Stimulated activated CD4-positive, alpha-beta T cell treated with anti-CD3 and anti-CD28 coated beads, Interleukin-12 subunit alpha, Interleukin-12 subunit beta, amount 100 ng/mL, for 48 hours (primary cell): ENCODE results near the gene CGB3.
A peak's percentile ranks its signal among the peaks of the same experiment; 100 is the strongest.

Source experiments
- DNase-seq, 3 donors: peaks; one replicate each; pipeline ENCODE4 v3.0.0-alpha.2; 2020; ENCODE audit warnings: low read depth in 2 of 3, low spot score in 1 of 3

CGB3 gene

DNA sequence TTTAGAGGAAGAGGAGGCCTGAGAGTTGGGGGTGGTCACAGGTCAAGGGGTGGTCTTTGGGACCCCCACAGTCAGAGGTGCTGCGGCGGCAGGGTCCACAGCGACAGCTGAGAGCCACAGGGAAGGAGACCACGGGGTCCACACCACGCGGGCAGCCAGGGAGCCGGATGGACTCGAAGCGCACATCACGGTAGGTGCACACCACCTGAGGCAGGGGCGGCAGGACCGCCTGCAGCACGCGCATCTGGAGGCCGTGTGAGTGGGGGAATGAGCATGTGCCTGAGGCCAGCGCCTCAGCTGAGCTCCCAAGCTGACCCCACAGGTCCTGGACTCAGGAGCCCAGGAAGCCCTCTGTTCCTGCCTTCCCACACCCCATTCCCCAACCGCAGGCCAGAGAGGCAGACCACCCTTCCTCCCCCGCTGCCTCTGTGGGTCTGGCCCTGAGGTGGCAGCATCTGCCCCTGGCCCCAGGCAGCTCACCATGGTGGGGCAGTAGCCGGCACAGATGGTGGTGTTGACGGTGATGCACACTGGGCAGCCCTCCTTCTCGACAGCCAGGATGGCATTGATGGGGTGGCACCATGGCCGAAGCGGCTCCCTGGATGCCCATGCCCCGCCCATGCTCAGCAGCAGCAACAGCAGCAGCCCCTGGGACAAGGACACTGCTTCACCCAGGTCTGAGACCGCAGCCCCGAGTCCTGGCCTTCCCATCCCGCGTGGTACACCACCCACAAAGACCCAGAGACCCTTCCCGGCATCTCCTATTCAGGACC lies 7.9 kb downstream of the CGB3 start:
- no peak for DNase-seq

DNA sequence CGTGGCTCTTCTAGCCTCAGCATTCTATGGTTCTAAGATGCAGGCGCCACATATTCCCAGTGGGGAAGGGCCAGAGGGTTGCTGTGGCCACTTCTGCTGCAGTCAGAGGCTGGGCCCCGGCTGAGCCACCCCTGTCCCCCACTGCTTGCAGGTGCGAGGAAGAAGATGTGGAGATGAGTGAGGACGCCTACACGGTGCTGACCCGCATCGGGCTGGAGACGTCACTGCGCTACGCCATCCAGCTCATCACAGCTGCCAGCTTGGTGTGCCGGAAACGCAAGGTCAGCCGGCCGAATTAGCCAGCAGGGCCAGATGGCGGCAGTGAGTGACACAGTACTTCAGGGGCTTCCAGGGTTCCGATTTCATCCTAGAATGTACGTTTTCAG lies 9.3 kb downstream of the CGB3 start:
- DNase-seq, result no peak

- no peak for DNase-seq
These were observed 9.8 kb downstream of the CGB3 start for GRCh38 chr19:49014123-49014869.

GRCh38 chr19:49011194-49011593 lies 12.9 kb downstream of the CGB3 start:
- no peak for DNase-seq

GRCh38 chr19:49010453-49010852 lies 13.7 kb downstream of the CGB3 start:
- no peak for DNase-seq

DNA sequence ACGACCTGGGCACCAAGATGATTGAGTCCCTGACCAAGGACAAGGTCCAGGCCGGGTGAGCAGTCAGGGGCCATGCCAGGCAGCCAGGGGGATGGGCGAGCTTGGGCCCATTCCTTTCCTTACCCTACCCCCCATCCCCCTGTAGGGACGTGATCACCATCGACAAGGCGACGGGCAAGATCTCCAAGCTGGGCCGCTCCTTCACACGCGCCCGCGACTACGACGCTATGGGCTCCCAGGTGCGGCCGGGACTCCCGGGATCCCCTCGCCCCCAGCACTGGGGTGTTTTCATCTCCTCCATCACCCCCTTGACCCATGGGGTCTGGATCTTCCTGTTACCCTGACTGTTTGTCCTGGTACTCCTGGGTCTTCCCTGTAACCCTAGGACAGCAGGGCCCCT lies 14.3 kb downstream of the CGB3 start:
- no peak for DNase-seq

- no peak for DNase-seq
These were observed 17.2 kb downstream of the CGB3 start for GRCh38 chr19:49006905-49007304.

DNA sequence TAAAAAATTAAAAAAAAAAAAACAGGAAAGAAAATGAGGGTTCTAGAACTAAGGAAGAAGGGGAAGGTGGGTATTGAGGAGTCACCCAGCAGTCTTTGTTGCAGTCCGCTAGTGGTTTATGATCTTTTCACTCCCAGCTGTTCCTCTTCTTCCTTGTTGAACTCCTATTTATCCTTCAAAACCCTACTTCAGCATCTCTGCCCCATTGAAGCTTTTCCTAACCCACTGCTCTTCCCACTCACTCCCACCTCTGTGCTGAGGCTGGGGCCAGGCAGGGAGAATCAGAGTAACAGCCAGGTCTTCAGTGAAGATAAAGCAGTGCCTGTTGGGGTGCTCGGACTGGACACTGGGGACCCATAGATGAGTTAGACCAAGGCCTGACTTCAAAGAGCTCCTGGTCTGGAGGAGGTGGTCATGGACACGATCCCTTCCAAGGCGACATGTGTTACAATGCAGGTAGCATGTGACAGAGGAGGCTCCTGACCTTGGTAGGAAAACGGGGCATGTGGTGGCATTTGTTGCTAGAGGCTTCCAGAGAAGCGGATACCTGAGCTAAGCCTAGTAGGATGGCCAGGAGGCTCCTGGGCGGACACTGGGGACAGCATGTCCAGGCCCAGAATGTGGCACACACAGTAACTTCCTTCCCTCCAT lies 19.0 kb downstream of the CGB3 start:
- no peak for DNase-seq

GRCh38 chr19:49004133-49004532 lies 20.0 kb downstream of the CGB3 start:
- no peak for DNase-seq

GRCh38 chr19:48999481-49000325 lies 24.4 kb downstream of the CGB3 start:
- DNase-seq, result peak; percentile 50 to 69 (median 67)

DNA sequence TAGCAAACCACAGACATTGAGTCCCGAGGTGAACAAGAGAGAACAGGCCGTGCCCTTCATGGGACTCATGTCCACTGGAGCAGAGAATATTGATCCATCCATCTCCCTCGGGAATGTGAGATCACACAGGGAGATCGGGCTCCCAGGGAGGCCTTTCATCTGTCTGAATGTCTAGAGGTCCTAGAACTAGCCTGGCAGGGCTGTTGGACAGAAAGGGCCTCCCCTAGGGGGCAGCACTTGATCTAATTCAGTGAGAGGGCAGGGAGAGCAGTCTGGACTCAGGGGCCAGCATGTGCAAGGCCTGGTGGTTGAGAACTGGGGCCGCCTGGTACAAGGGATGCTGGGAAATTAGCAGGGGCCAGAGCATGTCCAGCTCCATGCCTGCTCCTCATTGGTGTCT lies 26.2 kb downstream of the CGB3 start:
- DNase-seq, result peak in 2 of 3 donors; percentile 54 to 60

- no peak for DNase-seq
These were observed 30.1 kb downstream of the CGB3 start for GRCh38 chr19:48994035-48994386.

GRCh38 chr19:48993175-48994034 lies 30.7 kb downstream of the CGB3 start, which contains the start of the genes GYS1 and RUVBL2:
Gene GYS1 (minus strand): TSS chr19:48993309. CDS start chr19:48993112, 197 bp downstream.
Gene RUVBL2 (plus strand): TSS chr19:48993887. CDS start chr19:48993912, 25 bp downstream.
- peak; percentile 97 to 99 (median 99) for DNase-seq

- DNase-seq, result no peak
These were observed 31.5 kb downstream of the CGB3 start for GRCh38 chr19:48992581-48993174.

DNA sequence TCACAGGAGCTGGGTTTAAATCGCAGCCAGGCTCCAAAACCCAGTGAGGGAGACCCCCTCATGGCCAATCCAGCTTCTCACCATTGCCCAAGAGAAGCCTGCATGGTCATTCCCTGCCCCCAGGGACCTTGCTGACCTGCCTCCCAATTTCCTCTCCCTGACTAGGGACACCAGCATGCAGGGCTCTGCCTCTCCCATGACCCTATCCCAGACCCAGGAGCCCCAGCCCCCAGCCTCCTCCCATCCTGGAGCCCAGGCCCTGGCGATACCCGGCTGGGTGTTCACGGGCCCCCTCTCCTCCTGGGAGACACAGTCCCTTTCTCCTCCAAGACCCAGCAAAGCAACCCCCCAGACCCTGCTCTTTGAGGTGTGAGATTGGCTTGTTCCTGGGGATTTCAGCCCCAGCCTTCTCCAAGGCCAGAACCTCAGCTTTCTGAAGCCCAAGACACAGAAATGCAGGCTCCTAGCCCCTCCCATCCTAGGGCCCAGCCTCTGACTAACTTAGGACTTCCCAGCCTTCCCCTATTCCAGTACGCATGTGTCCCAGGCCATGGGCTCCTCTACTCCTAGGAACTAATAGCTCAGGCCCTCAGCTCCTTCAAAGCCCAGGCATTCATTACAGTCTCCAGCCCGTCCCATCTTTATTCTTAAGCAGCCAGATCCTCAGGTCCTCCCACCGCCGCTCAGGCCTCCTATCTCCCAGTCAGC lies 32.1 kb downstream of the CGB3 start:
- no peak for DNase-seq

DNA sequence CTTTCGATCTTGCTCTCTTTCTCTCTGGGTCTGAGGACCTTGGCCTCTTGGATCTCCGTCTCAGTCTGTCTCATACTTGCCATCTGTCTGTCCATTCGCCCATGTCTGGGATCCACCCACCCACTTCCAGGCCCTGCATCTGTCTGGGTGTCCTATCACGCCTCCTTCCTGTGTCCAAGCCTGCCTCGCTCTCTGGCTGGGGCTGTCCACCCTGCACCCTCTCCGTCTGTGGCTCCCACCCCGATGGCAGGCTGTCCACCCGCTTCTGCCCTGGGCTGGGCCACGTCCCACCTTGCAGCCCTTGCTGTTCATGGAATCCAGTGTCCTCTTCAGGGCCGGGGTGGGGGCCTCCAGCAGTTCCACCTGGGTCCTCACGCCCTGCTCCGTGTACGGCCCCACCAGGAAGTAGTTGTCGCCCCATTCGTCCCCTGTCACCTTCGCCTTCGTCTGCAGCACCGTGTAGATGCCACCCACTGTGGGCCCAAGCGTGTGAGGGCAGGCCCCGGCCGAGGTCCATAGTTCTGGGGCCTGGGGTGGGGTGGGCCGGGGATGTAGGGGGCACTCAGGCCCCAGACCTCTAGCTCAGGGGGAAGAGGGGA lies 33.0 kb downstream of the CGB3 start:
- no peak for DNase-seq

DNA sequence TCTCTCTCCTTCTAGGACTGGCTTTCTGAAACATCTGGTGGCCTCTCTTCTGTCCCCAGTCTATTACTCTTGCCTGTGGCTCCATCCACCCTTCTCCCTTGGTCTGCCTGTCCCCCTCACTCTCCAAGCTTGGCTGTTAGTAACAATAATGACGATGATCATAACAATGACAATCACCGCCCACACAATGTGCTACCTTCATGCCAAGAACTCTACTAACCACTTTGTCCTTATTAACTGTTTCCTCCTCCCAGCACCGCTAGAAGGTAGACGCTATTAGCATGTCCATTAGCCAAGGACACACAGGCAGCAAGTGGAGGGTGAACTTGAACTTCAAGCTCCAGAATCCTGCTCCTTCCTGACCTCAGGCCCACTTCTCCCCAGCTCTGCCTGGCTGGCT lies 33.7 kb downstream of the CGB3 start:
- no peak for DNase-seq

DNA sequence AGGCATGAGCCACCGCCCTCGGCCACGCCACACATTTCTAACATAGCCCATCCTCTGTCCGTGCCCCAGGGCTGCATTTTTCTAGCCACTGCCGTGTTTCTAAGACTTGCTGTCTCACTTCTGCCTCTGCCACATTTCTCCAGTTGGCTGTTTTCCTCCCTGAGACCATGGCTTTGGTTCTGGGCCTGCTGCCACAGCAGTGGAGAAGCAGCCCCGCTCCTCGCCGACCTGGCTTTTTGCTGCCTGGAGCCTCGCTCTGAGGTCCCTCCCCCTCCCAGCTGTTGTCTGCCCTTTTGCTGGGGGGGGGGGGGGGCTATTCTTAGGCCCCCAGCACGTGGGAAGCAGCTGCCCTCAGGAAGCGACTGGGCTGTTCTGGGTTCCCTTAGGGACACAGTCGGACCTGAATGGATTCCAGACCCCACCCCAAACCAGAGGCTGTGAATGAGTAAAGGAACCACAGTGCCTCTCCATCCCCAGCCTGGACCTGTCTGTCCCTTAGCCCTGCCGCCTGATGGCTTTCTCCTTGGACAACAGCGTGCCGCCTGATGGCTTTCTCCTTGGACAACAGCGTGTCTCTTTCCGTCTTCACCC lies 34.3 kb downstream of the CGB3 start:
- no peak for DNase-seq
